Measurements from ENCODE around the gene NDUFV2.

The NDUFV2 gene

DNA sequence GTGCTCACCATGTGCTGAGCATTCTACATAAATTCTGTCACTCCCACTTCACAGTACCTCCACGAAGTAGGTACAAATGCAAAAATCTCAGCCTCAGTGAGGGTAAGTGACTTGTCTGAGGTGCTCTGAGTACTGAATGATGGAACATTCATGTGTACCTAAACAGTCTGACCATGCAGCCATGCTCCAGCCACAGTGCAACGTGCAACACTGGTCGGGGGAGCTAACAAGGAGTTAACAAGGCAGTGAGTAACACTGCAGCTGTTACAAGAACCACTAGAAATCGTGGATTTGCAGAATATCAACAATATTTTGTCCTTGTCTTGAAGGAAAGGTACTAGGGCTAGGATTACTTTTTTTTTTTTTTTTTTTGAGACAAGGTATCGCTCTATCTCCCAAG is 36.6 kb upstream of the NDUFV2 start:
- no peak for DNase-seq (ENCODE audit: low read depth)
- TF ChIP-seq CTCF (IDR thresholded peaks at IDR 0.05; ENCODE audit: insufficient read depth, low read depth, low read length, missing control alignments) = no peak
- H3K4me3 ChIP-seq (ENCODE audit: low read length) = no peak overlapping the region

DNA sequence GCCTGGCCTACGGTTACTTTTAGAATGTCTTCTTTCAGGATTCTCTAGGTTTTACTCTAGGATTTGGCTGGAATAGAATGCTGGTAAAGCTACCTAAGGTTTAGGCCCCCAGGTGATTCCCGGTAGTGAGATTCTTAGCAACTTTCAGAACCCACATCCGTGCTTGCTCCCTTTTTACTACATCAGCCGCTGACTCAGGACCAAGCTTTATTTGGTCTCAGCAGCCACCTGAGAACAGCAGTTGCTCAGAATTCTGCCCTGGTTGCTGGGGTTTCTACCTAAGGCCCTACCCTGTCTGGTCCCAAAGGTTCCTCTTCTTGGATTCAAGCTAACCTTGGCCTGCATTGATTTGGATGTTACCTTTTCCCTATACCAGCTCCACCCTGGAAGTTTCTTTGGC is 36.1 kb upstream of the NDUFV2 start:
- DNase-seq (ENCODE audit: low read depth) = no peak
- TF ChIP-seq CTCF (IDR thresholded peaks at IDR 0.05; ENCODE audit: insufficient read depth, low read depth, low read length, missing control alignments) = no peak
- no peak overlapping the region for H3K4me3 ChIP-seq (ENCODE audit: low read length)

GRCh38 chr18:9066817-9067306 is 35.6 kb upstream of the NDUFV2 start:
- TF ChIP-seq CTCF (IDR thresholded peaks at IDR 0.05; ENCODE audit: insufficient read depth, low read depth, low read length, missing control alignments) = no peak
- H3K4me3 ChIP-seq (ENCODE audit: low read length) = no peak overlapping the region
- DNase-seq (ENCODE audit: low read depth) = peak; percentile 13

DNA sequence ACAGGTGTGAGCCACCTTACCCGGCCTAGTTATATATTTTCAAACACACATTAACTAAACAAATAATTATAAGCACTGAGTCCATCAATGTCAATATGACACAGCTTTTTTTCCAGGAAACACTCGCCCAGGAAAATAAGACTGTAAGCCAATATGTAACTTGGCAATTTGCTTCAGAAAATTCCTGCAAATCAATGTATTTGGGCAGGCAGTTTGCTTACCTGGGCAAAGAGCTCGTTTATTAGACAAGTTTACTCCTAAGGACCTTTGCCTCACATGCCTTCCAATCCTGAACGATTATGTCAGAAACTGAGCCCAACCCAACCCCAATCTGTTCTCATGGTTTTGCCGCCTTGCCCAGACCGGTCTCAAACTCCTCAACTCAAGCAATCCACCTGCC is 34.7 kb upstream of the NDUFV2 start:
- no peak overlapping the region for H3K4me3 ChIP-seq (ENCODE audit: low read length)
- DNase-seq (ENCODE audit: low read depth) = peak; percentile 26
- TF ChIP-seq CTCF (IDR thresholded peaks at IDR 0.05; ENCODE audit: insufficient read depth, low read depth, low read length, missing control alignments) = no peak

DNA sequence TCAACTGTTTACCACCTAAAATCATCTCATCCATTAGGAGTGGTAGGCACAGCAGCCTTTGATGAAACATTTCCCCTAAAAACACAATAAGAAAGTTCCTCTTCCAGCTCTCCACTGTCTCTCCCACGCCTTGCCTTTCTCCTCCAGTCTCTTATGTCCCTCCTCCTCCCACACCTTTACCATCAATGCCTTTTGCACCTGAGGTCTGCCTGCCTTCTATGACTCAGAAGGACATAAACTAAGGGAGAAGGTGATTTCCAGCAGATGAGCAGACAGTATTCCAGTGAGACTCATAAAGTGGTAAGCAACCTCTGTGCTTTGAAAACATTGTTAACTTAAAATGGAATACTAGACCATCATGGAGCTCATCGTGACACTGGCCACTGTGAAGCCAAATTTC is 34.2 kb upstream of the NDUFV2 start:
- no peak overlapping the region for H3K4me3 ChIP-seq (ENCODE audit: low read length)
- no peak for TF ChIP-seq CTCF (IDR thresholded peaks at IDR 0.05; ENCODE audit: insufficient read depth, low read depth, low read length, missing control alignments)
- peak; percentile 87 for DNase-seq (ENCODE audit: low read depth)

GRCh38 chr18:9069601-9070000 is 32.9 kb upstream of the NDUFV2 start:
- DNase-seq (ENCODE audit: low read depth) = no peak
- TF ChIP-seq CTCF (IDR thresholded peaks at IDR 0.05; ENCODE audit: insufficient read depth, low read depth, low read length, missing control alignments) = no peak
- no peak overlapping the region for H3K4me3 ChIP-seq (ENCODE audit: low read length)

DNA sequence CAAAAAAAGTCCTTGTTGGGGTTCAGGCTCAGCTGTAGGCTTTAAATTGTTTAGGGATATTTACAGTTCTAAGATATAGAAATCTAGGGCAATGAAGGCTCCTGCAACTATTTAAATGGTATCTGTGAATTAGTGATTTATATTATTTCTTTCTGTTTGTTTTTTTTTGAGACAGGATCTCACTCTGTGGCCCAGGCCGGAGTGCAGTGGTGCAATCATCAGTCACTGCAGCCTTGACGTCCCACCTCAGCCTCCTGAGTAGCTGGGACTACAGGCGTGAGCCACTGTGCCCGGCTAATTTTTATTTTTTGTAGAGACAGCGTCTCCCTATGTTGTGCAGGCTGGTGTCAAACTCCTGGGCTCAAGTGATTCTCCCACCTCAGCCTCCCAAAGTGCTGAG is 32.3 kb upstream of the NDUFV2 start:
- no peak for TF ChIP-seq CTCF (IDR thresholded peaks at IDR 0.05; ENCODE audit: insufficient read depth, low read depth, low read length, missing control alignments)
- H3K4me3 ChIP-seq (ENCODE audit: low read length) = no peak overlapping the region
- no peak for DNase-seq (ENCODE audit: low read depth)

Measured in epithelial cell of esophagus (primary cell).